ENCODE results near the gene TIE1.

TIE1 gene

DNA sequence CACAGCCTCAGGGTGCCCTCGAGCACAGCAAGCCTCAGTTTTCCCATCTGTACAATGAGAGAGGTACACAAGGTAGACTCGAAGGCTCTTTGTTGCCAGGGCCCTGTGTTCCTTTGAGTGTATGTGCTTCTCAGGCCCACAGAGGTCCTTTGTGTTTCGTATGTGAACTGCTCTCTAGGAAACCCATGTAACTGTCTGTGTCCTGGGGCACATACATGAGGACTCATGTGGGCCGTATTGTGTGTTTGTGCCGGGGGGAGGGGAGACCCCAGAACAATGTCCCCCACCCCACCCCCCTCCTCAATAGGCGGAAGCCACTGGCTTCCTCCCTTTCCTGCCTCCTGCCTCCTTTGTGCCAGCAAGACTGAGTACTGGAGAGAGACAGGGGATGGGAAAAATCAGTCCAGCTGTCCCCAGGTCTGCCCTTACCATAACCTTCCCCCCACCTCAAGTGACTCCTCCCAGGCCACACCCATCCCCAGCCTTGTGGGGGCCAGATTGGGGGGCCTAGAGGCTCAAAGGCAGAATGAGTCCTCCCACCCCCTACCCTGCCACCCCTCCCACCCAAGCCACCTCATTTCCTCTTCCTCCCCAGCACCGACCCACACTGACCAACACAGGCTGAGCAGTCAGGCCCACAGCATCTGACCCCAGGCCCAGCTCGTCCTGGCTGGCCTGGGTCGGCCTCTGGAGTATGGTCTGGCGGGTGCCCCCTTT is at the start of gene TIE1:
TIE1 (plus strand) TSS at position 605 of the 717 bp plus-strand sequence; CDS start at position 695, 90 bp downstream.
- in situ Hi-C loops (cut with MboI; ENCODE audit: low sequenced_read_pairs) = no loop called here

DNA sequence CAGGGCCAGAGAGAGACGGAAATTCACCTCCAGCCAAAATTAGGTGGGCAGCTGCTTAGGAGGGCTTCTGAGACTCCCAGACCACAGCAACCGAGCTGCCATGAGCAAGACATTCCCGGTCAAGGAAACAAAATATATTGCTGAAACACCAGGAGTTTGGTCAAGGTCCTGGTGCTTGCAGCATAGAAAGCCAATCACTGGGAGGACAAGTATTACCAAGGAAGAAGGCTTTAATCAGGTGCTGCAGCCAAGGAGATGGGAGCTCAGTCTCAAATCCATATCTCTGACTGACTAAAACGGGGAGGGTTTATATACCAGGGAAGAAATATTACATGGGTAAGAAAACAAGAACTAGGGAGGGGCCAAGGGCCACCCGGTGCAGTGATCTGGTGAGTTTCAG is 49.8 kb upstream of the TIE1 start:
- in situ Hi-C loops (cut with MboI; ENCODE audit: low sequenced_read_pairs) = no loop called here

DNA sequence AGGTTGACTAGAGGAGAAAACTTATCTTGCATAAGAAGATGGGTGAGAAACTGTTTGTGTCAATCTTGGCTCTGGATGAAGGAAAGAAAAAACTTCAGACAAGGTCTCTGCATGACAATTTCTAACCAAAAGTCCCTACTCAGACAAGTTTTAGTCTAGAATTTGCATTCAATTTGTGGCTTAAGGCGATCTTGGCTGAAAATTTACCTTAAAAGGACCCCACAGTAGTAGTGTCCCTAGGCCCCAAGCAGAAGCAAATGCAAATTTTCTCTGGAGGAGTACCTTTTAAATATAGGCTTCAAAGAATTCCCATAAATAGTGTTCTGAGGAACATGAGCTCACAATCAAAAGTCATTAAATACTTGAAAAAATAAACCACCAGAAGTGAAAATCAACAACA is 48.6 kb upstream of the TIE1 start:
- in situ Hi-C loops (cut with MboI; ENCODE audit: low sequenced_read_pairs) = no loop called here

DNA sequence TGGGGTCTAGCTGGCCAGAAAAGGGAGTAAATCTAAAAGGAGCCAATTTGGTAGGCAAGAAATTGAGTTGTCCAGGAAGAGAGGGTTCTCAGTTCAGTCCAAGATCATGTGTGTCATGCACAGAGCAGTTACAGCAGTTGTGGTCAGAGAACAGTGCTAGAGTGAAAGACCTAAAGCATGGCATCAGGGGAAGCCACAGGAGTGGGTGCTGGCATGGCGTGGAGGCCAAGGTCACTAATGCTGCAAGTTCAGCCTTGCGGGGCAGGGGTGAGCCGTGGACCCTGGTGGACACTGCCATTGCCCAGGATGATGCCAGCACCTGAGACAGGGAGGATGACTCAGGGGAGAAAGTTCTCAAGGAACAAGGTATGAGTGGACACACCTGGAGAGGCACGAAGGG is 47.6 kb upstream of the TIE1 start:
- in situ Hi-C loops (cut with MboI; ENCODE audit: low sequenced_read_pairs) = no loop called here

DNA sequence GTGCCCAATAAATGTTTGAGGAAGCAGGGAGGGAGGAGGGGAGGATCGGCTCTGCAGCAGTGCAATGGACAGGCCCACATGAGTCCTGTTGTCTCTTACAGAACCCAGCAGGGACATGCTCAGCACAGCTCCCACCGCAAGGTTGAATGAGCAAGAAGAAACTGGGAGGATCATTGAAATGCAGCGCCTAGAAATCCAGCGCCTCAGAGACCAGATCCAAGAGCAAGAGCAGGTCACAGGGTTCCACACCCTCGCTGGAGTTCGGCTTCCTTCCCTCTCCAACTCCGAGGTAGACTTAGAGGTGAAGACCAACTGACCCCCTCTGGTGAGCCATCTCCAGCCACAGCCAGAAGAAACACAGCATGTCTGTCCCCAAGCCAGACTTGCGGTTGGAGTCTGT is 46.9 kb upstream of the TIE1 start:
- in situ Hi-C loops (cut with MboI; ENCODE audit: low sequenced_read_pairs) = no loop called here

DNA sequence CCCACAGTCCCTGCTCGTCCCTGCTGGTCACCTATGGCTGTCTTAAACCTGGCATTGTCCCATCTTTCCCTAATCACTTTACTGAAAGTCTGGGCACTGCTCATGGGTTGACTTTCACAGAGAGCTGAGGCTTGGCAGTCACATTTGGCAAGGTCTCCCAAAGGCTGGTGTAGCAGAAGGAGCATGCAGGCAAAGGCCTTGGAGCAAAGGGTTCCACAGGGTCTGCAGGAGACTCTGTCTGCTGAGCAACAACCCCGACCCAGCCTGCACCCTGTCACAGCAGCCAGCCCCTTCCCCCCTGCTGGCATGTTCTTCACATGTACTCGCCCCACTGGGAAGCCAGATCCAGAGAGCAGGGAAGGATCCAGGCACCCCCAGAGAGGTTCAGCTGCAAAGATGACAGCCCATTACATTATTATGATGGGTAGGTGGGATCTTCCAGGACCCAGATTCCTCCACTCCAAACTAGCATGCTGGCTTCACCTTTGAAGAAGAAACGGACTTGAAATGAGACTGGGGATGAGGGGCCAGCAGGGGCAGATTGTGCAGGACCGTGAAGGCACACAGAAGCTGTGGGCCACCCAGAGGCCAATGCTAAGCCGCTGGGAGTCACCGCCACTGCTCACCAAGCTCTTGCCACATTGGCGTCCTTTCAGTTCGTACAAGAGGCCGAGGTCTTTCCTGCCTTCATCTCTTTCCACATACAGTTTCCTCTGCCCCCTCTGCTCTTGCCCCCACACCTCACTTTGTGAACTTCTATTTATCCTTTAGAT is 45.2 kb upstream of the TIE1 start:
- in situ Hi-C loops (cut with MboI; ENCODE audit: low sequenced_read_pairs) = no loop called here

DNA sequence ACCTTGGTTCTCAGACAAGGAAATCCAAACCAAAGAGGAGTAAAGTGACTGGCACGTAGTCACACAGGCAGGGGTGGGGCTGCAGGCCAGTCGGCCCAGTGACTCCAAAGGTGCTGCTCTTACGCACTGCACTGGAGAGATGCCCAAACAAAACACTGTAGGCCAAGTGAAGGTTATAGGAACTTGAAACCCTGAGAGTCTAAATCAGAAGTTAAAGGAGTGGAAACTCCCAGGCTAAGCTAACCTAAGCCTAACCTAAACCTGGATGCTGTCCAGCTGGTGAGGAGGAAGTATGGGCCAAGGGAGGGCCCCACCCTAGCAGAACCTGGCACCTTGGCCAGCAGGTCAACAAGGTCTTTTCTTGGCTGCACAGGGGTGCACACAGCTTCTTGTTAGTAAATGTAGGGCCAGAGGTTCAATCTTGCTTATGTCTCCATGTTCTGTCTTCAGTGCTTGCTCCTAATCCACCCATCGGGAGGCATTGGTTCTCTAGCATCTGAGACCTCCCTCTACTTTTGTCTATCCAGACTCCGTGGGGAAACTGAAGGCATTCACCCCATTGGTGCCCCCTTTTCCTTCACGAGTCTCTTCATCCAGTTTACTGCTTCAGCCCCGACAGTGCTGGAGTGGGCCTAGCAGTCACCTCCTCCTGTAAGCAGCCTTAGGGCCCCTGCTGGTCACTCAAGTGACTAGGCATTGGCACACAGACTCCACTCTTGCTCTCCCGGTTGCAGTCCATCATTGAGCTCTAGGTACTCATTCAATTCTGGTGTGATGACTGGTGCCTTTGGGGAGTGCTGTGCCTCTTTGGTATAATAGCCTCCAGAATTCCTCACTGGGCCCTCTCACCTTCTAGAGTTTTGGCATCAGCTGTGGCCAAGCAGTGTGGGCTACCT is 43.9 kb upstream of the TIE1 start:
- in situ Hi-C loops (cut with MboI; ENCODE audit: low sequenced_read_pairs) = no loop called here

DNA sequence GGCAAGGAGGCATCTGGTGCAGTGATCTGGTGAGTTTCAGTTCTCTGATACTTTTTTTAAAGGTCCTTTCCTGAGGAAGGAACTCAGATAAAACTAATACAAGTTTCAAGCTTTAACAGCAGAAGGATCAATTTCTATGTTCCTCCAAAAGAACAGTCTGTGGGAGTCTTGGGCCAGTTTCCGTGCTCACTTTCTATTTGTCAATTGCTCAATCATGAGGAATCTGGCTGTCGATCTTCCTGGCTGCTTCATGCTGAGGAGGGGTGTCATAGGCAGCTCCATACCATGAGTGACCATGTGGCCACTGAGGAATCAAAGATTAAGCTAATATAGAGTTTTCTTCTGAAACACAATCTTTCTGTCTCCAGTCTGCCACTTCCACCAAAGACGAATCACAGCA is 42.4 kb upstream of the TIE1 start:
- in situ Hi-C loops (cut with MboI; ENCODE audit: low sequenced_read_pairs) = no loop called here

DNA sequence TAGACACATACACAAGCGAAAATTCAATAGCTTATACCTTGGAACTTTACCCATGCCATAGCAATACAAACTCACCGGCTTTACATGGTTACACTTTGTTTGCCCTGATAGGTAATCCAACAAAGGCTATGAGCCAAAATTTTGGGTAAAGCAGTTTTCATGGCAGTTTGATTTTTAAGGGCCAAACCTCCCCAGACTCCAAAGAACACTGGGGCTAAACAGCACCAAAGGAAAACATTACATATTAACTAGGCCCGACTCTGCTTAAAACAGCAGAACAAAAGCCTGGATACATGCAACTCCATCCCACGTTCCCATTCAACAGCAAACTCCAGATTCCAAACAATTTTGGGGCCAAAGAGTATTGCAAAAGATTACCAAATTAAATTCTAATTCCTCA is 35.4 kb upstream of the TIE1 start:
- in situ Hi-C loops (cut with MboI; ENCODE audit: low sequenced_read_pairs) = no loop called here

DNA sequence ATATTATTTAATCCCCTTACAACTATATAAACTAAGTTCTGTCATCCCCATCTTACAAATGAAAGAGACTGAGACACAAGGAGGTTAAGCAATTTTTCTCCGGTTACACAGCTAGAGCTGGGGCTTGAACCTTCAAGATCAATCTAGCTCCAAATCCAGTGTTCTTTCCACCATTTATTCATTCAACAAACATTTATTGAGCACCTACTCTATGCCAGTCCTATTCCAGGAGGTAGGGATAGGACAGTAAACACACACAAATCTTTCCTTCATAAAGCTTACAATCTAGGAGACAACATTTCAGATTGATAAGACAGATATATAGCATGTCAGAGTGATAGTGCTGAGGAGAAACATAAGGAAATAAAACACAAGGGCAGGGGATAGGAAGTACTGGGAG is 33.9 kb upstream of the TIE1 start:
- in situ Hi-C loops (cut with MboI; ENCODE audit: low sequenced_read_pairs) = no loop called here

DNA sequence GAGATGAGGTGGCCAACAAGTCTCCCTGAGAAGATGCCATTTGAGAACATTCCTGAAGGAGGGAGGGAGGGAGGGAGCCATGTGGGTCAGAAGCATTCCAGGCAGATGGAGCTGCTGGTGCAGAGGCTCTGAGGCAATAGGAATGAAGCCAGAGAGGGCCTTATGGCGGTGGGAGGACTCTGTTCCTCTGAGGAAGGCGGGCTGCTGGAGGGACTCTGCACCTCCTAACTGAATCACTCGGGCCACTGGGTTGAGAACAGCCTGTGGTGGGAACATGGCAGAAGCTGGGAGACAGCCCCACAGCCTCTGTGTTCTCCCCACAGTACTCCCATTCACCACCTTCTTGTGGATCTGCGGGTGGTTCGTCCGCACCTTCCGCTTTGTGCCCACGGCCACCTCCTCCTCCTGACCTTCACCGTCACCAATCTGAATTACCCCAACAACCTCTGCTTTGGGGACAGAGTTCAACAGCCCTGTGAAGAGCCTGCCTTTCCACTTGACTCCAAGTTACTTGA is 33.4 kb upstream of the TIE1 start:
- in situ Hi-C loops (cut with MboI; ENCODE audit: low sequenced_read_pairs) = no loop called here

DNA sequence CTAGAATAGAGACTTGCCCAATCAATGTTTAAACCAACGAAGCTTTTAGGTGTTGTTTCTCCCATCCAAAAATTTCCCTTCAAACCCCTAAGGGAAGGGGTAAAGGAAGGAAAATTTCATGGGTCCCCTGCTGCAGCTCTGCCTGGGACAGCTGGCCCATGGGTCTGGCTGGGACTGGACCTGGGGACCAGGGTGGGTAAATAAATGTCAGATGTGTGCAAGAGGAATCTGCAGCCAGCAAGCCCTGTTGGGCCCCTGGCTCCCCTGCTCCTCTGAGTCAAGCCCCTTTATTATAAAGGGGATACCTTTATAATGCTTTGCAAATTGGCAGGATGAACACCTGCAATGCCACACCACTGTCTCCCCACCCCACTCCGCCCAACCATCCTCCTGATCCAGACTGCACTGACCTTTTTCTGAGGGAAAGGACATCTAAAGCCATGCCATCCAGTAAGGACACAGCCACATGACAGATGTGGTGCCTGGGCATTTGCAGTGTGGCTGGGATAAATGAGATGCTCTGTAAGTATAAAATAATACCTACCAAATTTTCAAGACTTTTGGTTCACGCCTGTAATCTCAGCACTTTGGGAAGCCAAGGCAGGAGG is 32.9 kb upstream of the TIE1 start:
- in situ Hi-C loops (cut with MboI; ENCODE audit: low sequenced_read_pairs) = no loop called here

DNA sequence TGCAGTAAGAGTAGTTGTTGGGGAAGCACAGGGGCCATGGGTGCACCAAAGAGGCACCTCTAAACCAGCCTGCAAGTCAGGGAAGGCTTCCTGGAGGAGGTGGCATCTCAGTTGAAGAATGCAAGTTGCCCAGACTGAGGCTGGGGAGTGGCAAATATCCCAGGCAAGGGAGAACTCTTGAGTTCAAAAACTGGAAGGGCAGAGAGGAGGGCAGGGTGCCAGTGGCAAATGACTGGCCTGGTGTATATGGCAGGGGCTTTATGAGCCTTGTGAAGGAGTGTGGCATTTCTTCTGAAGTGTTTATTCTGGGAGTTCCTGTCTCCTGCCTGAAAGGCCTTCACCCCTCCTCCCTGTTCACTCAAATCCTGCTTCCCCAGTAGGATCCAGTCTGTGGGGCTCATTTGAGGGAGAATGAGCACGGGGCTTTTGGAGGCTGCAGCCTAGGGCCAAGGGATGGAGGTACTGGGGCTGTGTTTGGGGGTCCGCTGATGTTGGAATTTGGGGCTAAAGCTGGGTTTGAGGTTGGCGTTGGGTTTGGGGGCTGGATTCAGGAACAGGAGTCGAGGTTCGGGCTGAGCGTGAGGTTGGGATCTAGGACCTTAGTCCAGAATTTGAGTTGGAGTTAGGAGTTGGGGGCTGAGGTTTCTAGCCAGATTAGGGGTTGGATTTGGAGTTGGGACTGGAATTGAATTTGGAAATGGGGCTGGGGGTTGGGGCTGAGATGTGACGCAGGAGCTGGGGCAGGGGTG is 31.0 kb upstream of the TIE1 start, which contains the start of gene TMEM125:
TMEM125 (plus strand) TSS at position 357 of the 749 bp plus-strand sequence. CDS start 2,740 bp downstream, outside the sequence.
- in situ Hi-C loops (cut with MboI; ENCODE audit: low sequenced_read_pairs) = no loop called here

DNA sequence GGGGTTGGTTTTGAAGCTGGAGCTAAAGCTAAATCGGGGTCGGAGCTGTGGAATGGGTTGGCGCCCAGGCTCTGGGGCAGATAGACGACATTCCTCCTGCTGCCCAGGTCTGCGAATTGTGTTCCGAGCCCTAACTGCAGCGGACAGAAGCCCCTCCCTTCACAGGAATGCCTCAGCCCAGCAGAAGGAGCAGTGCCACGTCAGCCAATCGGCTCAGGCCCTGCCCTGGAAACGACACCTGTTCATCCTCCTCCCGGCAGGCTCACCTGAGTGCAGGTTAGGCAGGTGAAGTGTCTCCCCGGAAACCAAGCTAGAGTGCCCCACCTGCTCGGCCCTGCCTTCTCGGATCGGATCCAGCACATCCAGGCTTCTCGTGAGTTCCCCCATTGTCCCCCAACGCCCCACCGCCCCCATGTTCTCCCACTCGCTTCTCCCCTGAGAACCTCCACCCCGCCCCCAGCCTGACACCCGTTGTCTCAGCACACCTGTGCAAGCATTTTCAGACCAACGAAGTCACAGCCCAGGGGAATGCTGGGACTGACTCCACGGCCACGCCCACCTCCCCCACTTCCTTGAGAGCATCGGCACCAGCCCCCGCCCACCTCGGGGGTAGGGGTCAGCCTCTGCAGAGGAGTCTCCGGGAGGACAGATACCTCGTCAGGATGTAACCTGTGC is 30.2 kb upstream of the TIE1 start:
- in situ Hi-C loops (cut with MboI; ENCODE audit: low sequenced_read_pairs) = no loop called here

DNA sequence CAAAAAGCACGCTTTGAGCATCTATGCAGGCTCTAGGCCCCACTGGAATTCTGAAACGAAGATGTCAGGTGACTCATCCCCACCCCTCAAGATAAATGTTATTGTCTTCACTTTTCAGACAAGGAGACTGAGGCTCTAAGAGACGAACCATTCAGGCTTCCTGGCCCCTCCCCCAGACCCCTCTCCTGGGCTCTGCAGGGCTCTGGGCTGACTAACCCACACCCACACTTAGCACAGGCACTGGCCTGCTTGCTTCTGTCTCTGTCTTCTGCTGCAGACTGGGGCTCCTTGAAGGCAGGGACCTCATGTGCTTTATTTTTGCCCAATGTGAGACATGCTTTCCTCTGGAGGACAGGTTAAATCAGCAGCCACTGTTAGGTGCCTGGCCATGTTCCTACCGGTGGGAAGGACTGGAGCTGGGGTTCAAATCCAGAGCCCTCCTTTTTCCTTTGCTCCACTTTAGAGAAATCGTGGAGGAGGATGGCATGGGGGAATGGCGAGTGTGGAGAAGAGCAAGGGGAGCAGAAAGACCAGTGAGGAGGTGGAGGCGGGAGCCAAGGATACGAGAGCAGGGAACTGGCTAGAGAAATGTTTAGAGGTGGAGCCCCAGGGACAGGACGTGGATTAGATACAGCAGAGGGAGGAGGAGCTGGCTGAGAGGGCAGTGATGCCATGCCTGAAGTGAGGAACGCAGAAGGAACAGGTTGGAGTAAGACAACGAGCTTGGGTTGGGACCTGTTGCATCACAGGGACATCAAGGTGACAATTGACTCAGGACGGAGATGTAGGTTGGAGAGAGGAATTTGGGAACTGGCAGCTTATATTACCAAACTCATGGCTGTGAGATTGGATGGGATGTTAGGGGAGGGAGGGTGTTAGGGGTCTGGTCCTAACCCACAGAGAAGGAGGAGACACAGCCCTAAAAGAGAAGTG is 29.3 kb upstream of the TIE1 start:
- in situ Hi-C loops (cut with MboI; ENCODE audit: low sequenced_read_pairs) = no loop called here

DNA sequence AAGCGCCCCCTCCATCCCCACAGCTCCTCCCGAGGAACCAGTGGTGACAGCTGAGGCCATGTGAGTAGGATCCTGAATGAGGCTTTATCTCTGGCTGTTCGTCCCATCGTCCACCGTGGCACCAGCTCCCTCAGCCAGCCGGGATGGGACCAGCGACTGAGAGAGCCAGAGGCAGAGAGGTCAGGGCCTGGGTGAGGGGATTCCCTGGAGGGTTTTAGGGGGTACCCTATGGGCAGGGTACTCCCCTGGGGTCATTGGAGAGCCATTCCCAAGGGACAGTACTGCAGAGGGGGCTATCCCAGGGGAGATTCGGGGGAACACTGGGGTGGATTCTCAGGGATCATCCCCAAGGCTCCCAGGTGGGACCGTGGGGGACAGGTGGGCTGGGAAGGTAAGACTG is 28.6 kb upstream of the TIE1 start:
- in situ Hi-C loops (cut with MboI; ENCODE audit: low sequenced_read_pairs) = no loop called here

DNA sequence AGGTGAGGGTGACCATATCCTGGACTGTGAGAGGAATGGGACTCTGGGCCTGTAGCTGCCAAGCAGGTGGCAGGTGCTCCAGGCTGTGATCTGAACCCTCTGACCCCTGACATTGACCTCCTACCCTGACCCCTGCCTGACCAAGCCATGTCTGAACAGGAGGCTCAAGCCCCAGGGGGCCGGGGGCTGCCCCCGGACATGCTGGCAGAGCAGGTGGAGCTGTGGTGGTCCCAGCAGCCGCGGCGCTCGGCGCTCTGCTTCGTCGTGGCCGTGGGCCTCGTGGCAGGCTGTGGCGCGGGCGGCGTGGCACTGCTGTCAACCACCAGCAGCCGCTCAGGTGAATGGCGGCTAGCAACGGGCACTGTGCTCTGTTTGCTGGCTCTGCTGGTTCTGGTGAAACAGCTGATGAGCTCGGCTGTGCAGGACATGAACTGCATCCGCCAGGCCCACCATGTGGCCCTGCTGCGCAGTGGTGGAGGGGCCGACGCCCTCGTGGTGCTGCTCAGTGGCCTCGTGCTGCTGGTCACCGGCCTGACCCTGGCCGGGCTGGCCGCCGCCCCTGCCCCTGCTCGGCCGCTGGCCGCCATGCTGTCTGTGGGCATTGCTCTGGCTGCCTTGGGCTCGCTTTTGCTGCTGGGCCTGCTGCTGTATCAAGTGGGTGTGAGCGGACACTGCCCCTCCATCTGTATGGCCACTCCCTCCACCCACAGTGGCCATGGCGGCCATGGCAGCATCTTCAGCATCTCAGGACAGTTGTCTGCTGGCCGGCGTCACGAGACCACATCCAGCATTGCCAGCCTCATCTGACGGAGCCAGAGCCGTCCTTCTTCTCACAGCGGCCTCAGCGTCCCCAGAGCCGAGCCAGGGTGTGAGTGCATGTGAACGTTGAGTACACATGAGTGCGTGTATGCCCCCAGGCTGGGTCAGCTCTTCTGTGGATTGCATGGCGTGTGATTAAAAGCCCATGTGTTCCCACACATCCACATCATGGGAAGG is 27.9 kb upstream of the TIE1 start:
- in situ Hi-C loops (cut with MboI; ENCODE audit: low sequenced_read_pairs) = no loop called here

Data from HL-60/S4 treated with phorbol 12-myristate 13-acetate at 8.2 ng/mL for 4 days and 3 days (cell line).